Measurements from ENCODE around the gene GLI3. TPM values are rescaled to one million over a fixed set of nuclear protein-coding genes. Genes with fewer than 3 reads are reported as not detected.

Gene GLI3
- total and polyA plus RNA-seq, 4 donors: 0.50 to 34.9 (median 11.3) TPM

GRCh38 chr7:42012786-42013360 lies 224.1 kb downstream of the GLI3 start:
- Histone ChIP-seq H3K27ac (ENCODE audit: low read depth in 1 of 2, low read length in 2 of 2) (no peak overlapping the region), H3K4me3 (ENCODE audit: low read length in 2 of 2) (no peak overlapping the region), H3K9me3 (ENCODE audit: control insufficient read depth, low read length) (no peaks in the 10 kb centered on the region), H3K4me1 (ENCODE audit: control insufficient read depth in 1 of 2, insufficient read depth in 2 of 2, low read length in 2 of 2) (no peaks in the 10 kb centered on the region), H3K36me3 (ENCODE audit: control insufficient read depth in 1 of 2, insufficient read depth in 2 of 2, low read length in 1 of 2) (peaks cover 0 to 2% of the 10 kb centered on the region in 2 donors), H3K27me3 (ENCODE audit: control insufficient read depth in 1 of 2, insufficient read depth in 2 of 2, low read length in 1 of 2) (no peaks in the 10 kb centered on the region)
- intact Hi-C loops (cut with DNase I): no loop called here
- DNase-seq (no peak), ATAC-seq (ENCODE audit: low FRiP score) (no peak)
- 96% methylated on average over 5 of the region's 5 CpGs for WGBS, 2 donors

GRCh38 chr7:42012313-42012712 lies 224.7 kb downstream of the GLI3 start:
- WGBS, 2 donors: 94 to 95% methylated on average over 3 of the region's 3 CpGs
- intact Hi-C loops (cut with DNase I): no loop called here

GRCh38 chr7:42011846-42012245 lies 225.2 kb downstream of the GLI3 start:
- no peaks in the 10 kb centered on the region for H3K9me3 ChIP-seq (ENCODE audit: control insufficient read depth, low read length)
- DNase-seq: no peak
- H3K4me3 ChIP-seq (ENCODE audit: low read length in 2 of 2): no peak overlapping the region
- peaks cover 0 to 2% of the 10 kb centered on the region in 2 donors for H3K36me3 ChIP-seq (ENCODE audit: control insufficient read depth in 1 of 2, insufficient read depth in 2 of 2, low read length in 1 of 2)
- H3K27me3 ChIP-seq (ENCODE audit: control insufficient read depth in 1 of 2, insufficient read depth in 2 of 2, low read length in 1 of 2): no peaks in the 10 kb centered on the region
- intact Hi-C loops (cut with DNase I): no loop called here
- no peak for ATAC-seq (ENCODE audit: low FRiP score)
- no peak overlapping the region for H3K27ac ChIP-seq (ENCODE audit: low read depth in 1 of 2, low read length in 2 of 2)
- no peaks in the 10 kb centered on the region for H3K4me1 ChIP-seq (ENCODE audit: control insufficient read depth in 1 of 2, insufficient read depth in 2 of 2, low read length in 2 of 2)
- 88 to 92% methylated on average over 10 of the region's 10 CpGs for WGBS, 2 donors

More at GRCh38 chr7:42012313-42012712, 224.7 kb downstream of the GLI3 start:
- H3K36me3 ChIP-seq (ENCODE audit: control insufficient read depth in 1 of 2, insufficient read depth in 2 of 2, low read length in 1 of 2): peaks cover 0 to 2% of the 10 kb centered on the region in 2 donors
- no peaks in the 10 kb centered on the region for H3K4me1 ChIP-seq (ENCODE audit: control insufficient read depth in 1 of 2, insufficient read depth in 2 of 2, low read length in 2 of 2)
- H3K9me3 ChIP-seq (ENCODE audit: control insufficient read depth, low read length): no peaks in the 10 kb centered on the region
- DNase-seq: no peak
- no peak overlapping the region for H3K4me3 ChIP-seq (ENCODE audit: low read length in 2 of 2)
- no peak overlapping the region for H3K27ac ChIP-seq (ENCODE audit: low read depth in 1 of 2, low read length in 2 of 2)
- no peak for ATAC-seq (ENCODE audit: low FRiP score)
- no peaks in the 10 kb centered on the region for H3K27me3 ChIP-seq (ENCODE audit: control insufficient read depth in 1 of 2, insufficient read depth in 2 of 2, low read length in 1 of 2)

GRCh38 chr7:42010751-42011150 lies 226.3 kb downstream of the GLI3 start:
- intact Hi-C loops (cut with DNase I): no loop called here
- Histone ChIP-seq H3K4me1 (ENCODE audit: control insufficient read depth in 1 of 2, insufficient read depth in 2 of 2, low read length in 2 of 2) (no peaks in the 10 kb centered on the region), H3K4me3 (ENCODE audit: low read length in 2 of 2) (no peak overlapping the region), H3K27me3 (ENCODE audit: control insufficient read depth in 1 of 2, insufficient read depth in 2 of 2, low read length in 1 of 2) (no peaks in the 10 kb centered on the region), H3K27ac (ENCODE audit: low read depth in 1 of 2, low read length in 2 of 2) (no peak overlapping the region), H3K36me3 (ENCODE audit: control insufficient read depth in 1 of 2, insufficient read depth in 2 of 2, low read length in 1 of 2) (peaks cover 0 to 2% of the 10 kb centered on the region in 2 donors), H3K9me3 (ENCODE audit: control insufficient read depth, low read length) (no peaks in the 10 kb centered on the region)
- no peak for DNase-seq
- no peak for ATAC-seq (ENCODE audit: low FRiP score)

GRCh38 chr7:42006801-42007513 lies 230.1 kb downstream of the GLI3 start:
- 77 to 83% methylated on average over 3 of the region's 3 CpGs for WGBS, 2 donors
- intact Hi-C loops (cut with DNase I): no loop called here
- DNase-seq: no peak
- H3K4me1 ChIP-seq (ENCODE audit: control insufficient read depth in 1 of 2, insufficient read depth in 2 of 2, low read length in 2 of 2): no peaks in the 10 kb centered on the region
- H3K27me3 ChIP-seq (ENCODE audit: control insufficient read depth in 1 of 2, insufficient read depth in 2 of 2, low read length in 1 of 2): no peaks in the 10 kb centered on the region
- H3K9me3 ChIP-seq (ENCODE audit: control insufficient read depth, low read length): no peaks in the 10 kb centered on the region
- no peak overlapping the region for H3K27ac ChIP-seq (ENCODE audit: low read depth in 1 of 2, low read length in 2 of 2)
- ATAC-seq (ENCODE audit: low FRiP score): no peak
- no peak overlapping the region for H3K4me3 ChIP-seq (ENCODE audit: low read length in 2 of 2)
- peaks cover 0 to 2% of the 10 kb centered on the region in 2 donors for H3K36me3 ChIP-seq (ENCODE audit: control insufficient read depth in 1 of 2, insufficient read depth in 2 of 2, low read length in 1 of 2)

GRCh38 chr7:42002654-42003053 lies 234.4 kb downstream of the GLI3 start:
- Histone ChIP-seq H3K4me3 (ENCODE audit: low read length in 2 of 2) (no peak overlapping the region), H3K4me1 (ENCODE audit: control insufficient read depth in 1 of 2, insufficient read depth in 2 of 2, low read length in 2 of 2) (peaks cover 0 to 2% of the 10 kb centered on the region in 2 donors), H3K9me3 (ENCODE audit: control insufficient read depth, low read length) (no peaks in the 10 kb centered on the region), H3K27me3 (ENCODE audit: control insufficient read depth in 1 of 2, insufficient read depth in 2 of 2, low read length in 1 of 2) (no peaks in the 10 kb centered on the region), H3K27ac (ENCODE audit: low read depth in 1 of 2, low read length in 2 of 2) (no peak overlapping the region), H3K36me3 (ENCODE audit: control insufficient read depth in 1 of 2, insufficient read depth in 2 of 2, low read length in 1 of 2) (no peaks in the 10 kb centered on the region)
- 50 to 61% methylated on average over 2 of the region's 2 CpGs for WGBS, 2 donors
- ATAC-seq (ENCODE audit: low FRiP score): no peak
- no peak for DNase-seq
- intact Hi-C loops (cut with DNase I): no loop called here

GRCh38 chr7:41999736-42000283 lies 237.2 kb downstream of the GLI3 start:
- intact Hi-C loops (cut with DNase I): no loop called here
- Histone ChIP-seq H3K9me3 (ENCODE audit: control insufficient read depth, low read length) (no peaks in the 10 kb centered on the region), H3K27me3 (ENCODE audit: control insufficient read depth in 1 of 2, insufficient read depth in 2 of 2, low read length in 1 of 2) (no peaks in the 10 kb centered on the region), H3K4me1 (ENCODE audit: control insufficient read depth in 1 of 2, insufficient read depth in 2 of 2, low read length in 2 of 2) (peaks cover 0 to 2% of the 10 kb centered on the region in 2 donors), H3K36me3 (ENCODE audit: control insufficient read depth in 1 of 2, insufficient read depth in 2 of 2, low read length in 1 of 2) (no peaks in the 10 kb centered on the region), H3K4me3 (ENCODE audit: low read length in 2 of 2) (no peak overlapping the region), H3K27ac (ENCODE audit: low read depth in 1 of 2, low read length in 2 of 2) (no peak overlapping the region)
- DNase-seq (no peak), ATAC-seq (ENCODE audit: low FRiP score) (no peak)
- 97 to 98% methylated on average over 6 of the region's 6 CpGs for WGBS, 2 donors

- DNase-seq (no peak), ATAC-seq (ENCODE audit: low FRiP score) (no peak)
- no peaks in the 10 kb centered on the region for H3K9me3 ChIP-seq (ENCODE audit: control insufficient read depth, low read length)
Observed at GRCh38 chr7:41998041-41998440, 239.0 kb downstream of the GLI3 start.

GRCh38 chr7:41997151-41997550 lies 239.9 kb downstream of the GLI3 start:
- 94 to 100% methylated on average over 2 of the region's 2 CpGs for WGBS, 2 donors
- Histone ChIP-seq H3K27ac (ENCODE audit: low read depth in 1 of 2, low read length in 2 of 2) (no peak overlapping the region), H3K27me3 (ENCODE audit: control insufficient read depth in 1 of 2, insufficient read depth in 2 of 2, low read length in 1 of 2) (no peaks in the 10 kb centered on the region), H3K9me3 (ENCODE audit: control insufficient read depth, low read length) (no peaks in the 10 kb centered on the region), H3K4me3 (ENCODE audit: low read length in 2 of 2) (no peak overlapping the region), H3K36me3 (ENCODE audit: control insufficient read depth in 1 of 2, insufficient read depth in 2 of 2, low read length in 1 of 2) (no peaks in the 10 kb centered on the region), H3K4me1 (ENCODE audit: control insufficient read depth in 1 of 2, insufficient read depth in 2 of 2, low read length in 2 of 2) (peaks cover 0 to 2% of the 10 kb centered on the region in 2 donors)
- no peak for DNase-seq
- ATAC-seq (ENCODE audit: low FRiP score): no peak
- intact Hi-C loops (cut with DNase I): no loop called here

More at GRCh38 chr7:41998041-41998440, 239.0 kb downstream of the GLI3 start:
- Histone ChIP-seq H3K27me3 (ENCODE audit: control insufficient read depth in 1 of 2, insufficient read depth in 2 of 2, low read length in 1 of 2) (no peaks in the 10 kb centered on the region), H3K36me3 (ENCODE audit: control insufficient read depth in 1 of 2, insufficient read depth in 2 of 2, low read length in 1 of 2) (no peaks in the 10 kb centered on the region), H3K27ac (ENCODE audit: low read depth in 1 of 2, low read length in 2 of 2) (no peak overlapping the region), H3K4me1 (ENCODE audit: control insufficient read depth in 1 of 2, insufficient read depth in 2 of 2, low read length in 2 of 2) (peaks cover 0 to 2% of the 10 kb centered on the region in 2 donors), H3K4me3 (ENCODE audit: low read length in 2 of 2) (no peak overlapping the region)
- WGBS, 2 donors: 36 to 49% methylated on average over 2 of the region's 2 CpGs
- intact Hi-C loops (cut with DNase I): no loop called here

Data from aorta (tissue), 5 donors.